ENCODE data around the gene MMP24OS. TPM values are rescaled to one million over a fixed set of nuclear protein-coding genes. Genes with fewer than 3 reads are reported as not detected.

The MMP24OS gene
- total and polyA plus RNA-seq, 4 donors: 5.2 to 16.0 (median 10.3) TPM

DNA sequence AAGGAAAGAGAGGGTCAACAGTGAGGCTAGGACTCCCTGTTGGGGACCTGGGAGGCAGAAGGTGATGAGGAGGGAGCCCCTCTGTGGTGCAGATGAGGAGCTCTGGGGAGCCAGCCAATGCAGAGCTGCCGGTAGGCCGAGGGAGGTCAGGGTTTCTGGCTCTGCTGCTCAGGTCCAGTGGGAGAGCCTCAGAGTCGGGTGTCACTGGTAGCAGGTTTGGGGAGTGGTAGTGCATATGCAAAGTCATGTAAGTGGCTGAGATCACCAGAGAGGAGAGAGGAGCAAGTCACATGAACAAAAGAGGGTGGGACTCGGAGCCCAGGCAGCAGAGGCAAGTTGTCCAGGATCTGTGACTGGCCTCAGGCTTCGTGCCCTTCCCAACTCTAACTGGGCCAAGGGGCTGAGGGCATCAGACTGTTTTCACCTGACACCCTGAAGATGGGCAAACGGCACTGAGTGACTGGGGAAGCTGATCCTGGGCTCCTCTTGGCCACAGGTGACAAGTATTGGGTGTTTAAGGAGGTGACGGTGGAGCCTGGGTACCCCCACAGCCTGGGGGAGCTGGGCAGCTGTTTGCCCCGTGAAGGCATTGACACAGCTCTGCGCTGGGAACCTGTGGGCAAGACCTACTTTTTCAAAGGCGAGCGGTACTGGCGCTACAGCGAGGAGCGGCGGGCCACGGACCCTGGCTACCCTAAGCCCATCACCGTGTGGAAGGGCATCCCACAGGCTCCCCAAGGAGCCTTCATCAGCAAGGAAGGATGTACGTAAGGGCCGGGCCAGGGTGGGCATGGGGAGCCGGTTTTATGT is 6.6 kb downstream of the MMP24OS start:
- peaks cover 1 to 21% (median 6%) of the 10 kb centered on the region in 4 donors for H3K36me3 ChIP-seq (ENCODE audit: control insufficient read depth in 4 of 4, insufficient read depth in 3 of 4, low read depth in 1 of 4, low read length in 3 of 4)
- WGBS: 94% methylated on average over 20 of the region's 20 CpGs
- H3K9ac ChIP-seq (ENCODE audit: low read depth in 1 of 2, low read length in 2 of 2): no peak overlapping the region
- no peak overlapping the region for H3K27ac ChIP-seq (ENCODE audit: low read depth in 1 of 2, low read length in 2 of 2)
- H3K4me3 ChIP-seq (ENCODE audit: low read depth in 1 of 3, low read length in 3 of 3): no peak overlapping the region
- peaks cover 0 to 12% (median 3%) of the 10 kb centered on the region in 4 donors for H3K4me1 ChIP-seq (ENCODE audit: control insufficient read depth in 4 of 4, insufficient read depth in 4 of 4, low read length in 3 of 4)
- no peaks in the 10 kb centered on the region for H3K27me3 ChIP-seq (ENCODE audit: control insufficient read depth in 4 of 4, insufficient read depth in 4 of 4, low read length in 3 of 4)
- no peak for TF ChIP-seq NR2F2 (IDR thresholded peaks at IDR 0.05)
- TF ChIP-seq EGR1 (IDR thresholded peaks at IDR 0.05; ENCODE audit: low read depth in 2 of 2): no peak
- no peak for TF ChIP-seq HNF4G (IDR thresholded peaks at IDR 0.05)
- no peak for TF ChIP-seq HNF4A (conservative IDR thresholded peaks at IDR 0.05)
- TF ChIP-seq, protein P1, sequence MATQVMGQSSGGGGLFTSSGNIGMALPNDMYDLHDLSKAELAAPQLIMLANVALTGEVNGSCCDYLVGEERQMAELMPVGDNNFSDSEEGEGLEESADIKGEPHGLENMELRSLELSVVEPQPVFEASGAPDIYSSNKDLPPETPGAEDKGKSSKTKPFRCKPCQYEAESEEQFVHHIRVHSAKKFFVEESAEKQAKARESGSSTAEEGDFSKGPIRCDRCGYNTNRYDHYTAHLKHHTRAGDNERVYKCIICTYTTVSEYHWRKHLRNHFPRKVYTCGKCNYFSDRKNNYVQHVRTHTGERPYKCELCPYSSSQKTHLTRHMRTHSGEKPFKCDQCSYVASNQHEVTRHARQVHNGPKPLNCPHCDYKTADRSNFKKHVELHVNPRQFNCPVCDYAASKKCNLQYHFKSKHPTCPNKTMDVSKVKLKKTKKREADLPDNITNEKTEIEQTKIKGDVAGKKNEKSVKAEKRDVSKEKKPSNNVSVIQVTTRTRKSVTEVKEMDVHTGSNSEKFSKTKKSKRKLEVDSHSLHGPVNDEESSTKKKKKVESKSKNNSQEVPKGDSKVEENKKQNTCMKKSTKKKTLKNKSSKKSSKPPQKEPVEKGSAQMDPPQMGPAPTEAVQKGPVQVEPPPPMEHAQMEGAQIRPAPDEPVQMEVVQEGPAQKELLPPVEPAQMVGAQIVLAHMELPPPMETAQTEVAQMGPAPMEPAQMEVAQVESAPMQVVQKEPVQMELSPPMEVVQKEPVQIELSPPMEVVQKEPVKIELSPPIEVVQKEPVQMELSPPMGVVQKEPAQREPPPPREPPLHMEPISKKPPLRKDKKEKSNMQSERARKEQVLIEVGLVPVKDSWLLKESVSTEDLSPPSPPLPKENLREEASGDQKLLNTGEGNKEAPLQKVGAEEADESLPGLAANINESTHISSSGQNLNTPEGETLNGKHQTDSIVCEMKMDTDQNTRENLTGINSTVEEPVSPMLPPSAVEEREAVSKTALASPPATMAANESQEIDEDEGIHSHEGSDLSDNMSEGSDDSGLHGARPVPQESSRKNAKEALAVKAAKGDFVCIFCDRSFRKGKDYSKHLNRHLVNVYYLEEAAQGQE (IDR thresholded peaks at IDR 0.05): no peak
- no peak for TF ChIP-seq GABPA (IDR thresholded peaks at IDR 0.05 in 1 of 2, conservative IDR thresholded peaks at IDR 0.05 in 1 of 2)
- TF ChIP-seq TAF1 (conservative IDR thresholded peaks at IDR 0.05): no peak
- TF ChIP-seq FOXA2 (IDR thresholded peaks at IDR 0.05): no peak
- no peak for TF ChIP-seq JUND (IDR thresholded peaks at IDR 0.05)
- TF ChIP-seq, protein P2, sequence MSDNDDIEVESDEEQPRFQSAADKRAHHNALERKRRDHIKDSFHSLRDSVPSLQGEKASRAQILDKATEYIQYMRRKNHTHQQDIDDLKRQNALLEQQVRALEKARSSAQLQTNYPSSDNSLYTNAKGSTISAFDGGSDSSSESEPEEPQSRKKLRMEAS (IDR thresholded peaks at IDR 0.05): no peak
- TF ChIP-seq, protein P3, sequence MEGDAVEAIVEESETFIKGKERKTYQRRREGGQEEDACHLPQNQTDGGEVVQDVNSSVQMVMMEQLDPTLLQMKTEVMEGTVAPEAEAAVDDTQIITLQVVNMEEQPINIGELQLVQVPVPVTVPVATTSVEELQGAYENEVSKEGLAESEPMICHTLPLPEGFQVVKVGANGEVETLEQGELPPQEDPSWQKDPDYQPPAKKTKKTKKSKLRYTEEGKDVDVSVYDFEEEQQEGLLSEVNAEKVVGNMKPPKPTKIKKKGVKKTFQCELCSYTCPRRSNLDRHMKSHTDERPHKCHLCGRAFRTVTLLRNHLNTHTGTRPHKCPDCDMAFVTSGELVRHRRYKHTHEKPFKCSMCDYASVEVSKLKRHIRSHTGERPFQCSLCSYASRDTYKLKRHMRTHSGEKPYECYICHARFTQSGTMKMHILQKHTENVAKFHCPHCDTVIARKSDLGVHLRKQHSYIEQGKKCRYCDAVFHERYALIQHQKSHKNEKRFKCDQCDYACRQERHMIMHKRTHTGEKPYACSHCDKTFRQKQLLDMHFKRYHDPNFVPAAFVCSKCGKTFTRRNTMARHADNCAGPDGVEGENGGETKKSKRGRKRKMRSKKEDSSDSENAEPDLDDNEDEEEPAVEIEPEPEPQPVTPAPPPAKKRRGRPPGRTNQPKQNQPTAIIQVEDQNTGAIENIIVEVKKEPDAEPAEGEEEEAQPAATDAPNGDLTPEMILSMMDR (IDR thresholded peaks at IDR 0.05; ENCODE audit: low read depth, low read length, missing input control): no peak
- TF ChIP-seq RXRA (IDR thresholded peaks at IDR 0.05): no peak
- no peak for TF ChIP-seq RAD21 (IDR thresholded peaks at IDR 0.05)
- TF ChIP-seq FOXA1 (IDR thresholded peaks at IDR 0.05): no peak
- TF ChIP-seq SP1 (IDR thresholded peaks at IDR 0.05): no peak
- TF ChIP-seq, protein P4, sequence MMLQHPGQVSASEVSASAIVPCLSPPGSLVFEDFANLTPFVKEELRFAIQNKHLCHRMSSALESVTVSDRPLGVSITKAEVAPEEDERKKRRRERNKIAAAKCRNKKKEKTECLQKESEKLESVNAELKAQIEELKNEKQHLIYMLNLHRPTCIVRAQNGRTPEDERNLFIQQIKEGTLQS (IDR thresholded peaks at IDR 0.05): no peak
- TF ChIP-seq YY1 (IDR thresholded peaks at IDR 0.05): no peak
- no peaks in the 10 kb centered on the region for H3K9me3 ChIP-seq (ENCODE audit: control insufficient read depth in 4 of 4, low read length in 3 of 4)
- DNase-seq (ENCODE audit: low spot score): no peak
